ENCODE results near the gene RIMBP2.

RIMBP2 gene

GRCh38 chr12:130398100-130398848 is 317.8 kb downstream of the RIMBP2 start:
- no peak for DNase-seq

DNA sequence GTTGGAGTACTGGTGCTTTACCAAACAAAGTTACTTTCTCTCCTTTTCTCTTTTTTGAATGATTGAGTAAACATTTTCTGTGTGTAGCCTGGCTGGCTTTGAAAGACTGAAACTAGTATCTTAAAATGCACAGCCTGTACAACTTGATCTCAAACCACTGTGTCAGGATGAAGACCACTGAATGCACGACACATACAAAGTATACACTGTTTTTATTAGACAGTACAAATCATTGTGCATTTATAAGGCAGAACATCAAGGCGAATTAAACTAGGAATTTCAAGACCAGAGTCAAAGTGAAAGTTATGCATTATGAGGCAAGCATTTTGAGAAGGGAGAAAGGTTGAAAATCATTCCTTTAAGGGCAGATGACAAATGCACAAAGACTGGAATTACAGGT is 319.4 kb downstream of the RIMBP2 start:
- no peak for DNase-seq

DNA sequence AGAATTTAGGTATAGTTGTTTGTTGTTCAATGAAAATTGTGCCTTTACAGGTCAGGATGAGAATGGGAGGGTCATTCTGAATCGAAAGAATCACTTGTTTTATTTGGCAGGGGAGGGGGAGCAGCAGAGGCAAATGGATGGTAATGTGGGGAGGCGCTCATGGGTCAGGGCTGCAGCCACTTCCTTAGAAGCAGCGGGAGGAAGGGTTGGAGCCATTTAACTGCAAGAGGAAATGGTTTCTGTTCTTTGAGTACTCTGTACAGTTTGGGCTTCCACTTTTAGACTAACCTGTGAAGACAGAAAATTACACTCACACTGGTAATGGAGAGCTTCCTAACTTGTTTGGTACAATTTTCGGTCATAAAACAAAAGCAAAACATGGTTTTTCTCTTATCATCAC is 321.2 kb downstream of the RIMBP2 start:
- no peak for DNase-seq

DNA sequence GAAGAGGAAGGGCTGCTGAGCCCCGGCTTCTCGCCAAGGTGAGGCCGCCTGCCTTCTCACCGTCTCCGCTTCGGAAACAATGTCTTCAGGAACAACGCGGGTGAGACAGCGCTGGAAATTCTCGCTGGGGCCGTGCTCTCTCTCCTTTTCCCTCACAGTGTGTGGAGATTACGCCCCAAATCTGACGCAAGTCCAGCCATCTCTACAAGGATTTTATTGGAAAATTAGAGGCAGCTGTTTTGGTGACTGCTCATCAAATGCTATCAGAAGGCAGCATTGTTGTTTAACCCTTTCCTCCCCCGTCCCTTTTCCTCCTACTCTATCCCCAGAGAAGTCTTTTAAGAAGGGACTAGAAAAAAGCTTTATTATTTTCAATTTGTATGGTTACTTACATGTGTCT is 324.9 kb downstream of the RIMBP2 start:
- no peak for DNase-seq

- DNase-seq = no peak
Measured at GRCh38 chr12:130385193-130385592, 330.9 kb downstream of the RIMBP2 start.

- no peak for DNase-seq
Measured at GRCh38 chr12:130384234-130384633, 331.9 kb downstream of the RIMBP2 start.

DNA sequence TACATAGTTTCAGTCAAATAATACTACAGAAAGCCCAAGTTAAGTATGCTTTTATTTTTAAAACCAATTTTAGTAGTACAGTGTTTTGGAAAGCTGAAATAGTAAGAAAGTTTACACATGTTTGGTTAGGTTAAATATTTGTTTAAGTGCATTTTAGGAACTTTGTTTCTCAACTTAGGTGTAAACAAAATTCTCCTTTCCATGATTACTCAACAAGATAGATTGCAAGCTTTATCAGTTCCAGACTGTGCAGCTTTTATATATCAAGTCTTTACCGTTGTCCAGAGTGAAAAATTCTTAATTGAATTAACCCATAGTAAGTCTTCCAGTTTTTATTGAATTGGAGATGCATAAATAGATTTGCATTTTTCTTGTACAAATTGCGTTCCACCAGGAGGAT is 333.3 kb downstream of the RIMBP2 start:
- DNase-seq = no peak

DNA sequence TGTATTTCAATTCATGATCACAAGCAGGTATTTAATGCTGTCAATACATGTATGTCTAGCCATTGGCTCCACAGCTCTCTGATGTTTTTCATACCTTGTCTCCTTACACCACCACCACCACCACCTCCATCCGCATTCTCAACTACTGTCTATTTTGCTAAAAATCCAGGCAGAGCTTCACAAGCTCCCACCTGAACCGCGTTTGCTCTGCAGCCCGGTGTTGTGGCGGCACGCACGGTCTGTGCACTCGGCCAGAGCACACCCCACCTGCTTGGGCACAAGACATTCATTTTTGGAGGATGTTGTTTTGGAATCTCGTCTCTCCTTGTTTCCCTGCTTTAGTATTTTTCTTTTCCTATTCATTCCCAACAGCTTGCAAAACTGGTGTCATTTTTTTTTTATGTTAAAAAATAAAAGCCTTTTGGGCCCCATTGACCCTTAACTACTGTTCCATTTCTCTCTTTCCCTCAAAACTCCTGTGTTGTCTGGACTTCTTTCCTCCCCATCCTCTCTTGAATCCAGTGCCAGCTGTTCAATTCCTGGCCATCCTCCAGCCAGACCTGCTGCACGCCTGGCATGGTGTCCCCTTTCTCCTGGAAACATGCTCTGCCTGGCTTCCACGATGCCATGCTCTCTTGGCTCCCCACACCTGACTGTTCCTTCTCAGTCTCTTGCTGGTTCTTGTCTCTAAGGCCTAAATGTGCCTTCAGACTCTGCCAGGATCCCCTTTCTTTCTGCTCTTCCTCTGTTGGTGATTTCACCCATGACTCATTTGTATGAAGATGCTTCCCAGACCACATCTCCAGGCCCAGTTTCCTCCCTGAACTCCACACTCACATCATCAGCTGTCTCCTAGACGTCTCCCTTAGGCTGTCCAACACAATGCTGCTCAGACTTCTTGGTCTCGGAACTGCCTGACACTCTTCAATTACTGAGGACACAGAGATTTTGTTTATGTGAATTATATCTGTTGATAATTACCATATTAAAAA is 340.5 kb downstream of the RIMBP2 start:
- no peak for DNase-seq

DNA sequence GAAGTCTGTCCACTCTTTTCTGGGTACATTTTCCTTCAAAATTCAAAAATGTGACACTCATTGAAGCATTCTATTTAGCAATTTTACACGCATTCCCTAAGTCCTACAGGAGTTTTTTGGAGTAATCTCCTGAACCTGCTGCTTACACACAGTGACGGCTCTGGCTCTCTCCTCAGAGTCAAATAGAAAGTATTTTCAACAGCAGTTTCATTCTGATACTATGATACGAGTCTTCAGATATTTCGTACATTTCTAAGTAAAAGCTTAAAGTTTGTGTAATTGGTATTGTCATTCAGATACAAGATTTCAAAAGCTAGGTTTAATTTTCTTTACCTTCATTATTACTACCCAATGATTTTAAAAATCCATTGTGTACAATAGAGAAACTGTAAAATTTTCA is 342.0 kb downstream of the RIMBP2 start:
- no peak for DNase-seq

DNA sequence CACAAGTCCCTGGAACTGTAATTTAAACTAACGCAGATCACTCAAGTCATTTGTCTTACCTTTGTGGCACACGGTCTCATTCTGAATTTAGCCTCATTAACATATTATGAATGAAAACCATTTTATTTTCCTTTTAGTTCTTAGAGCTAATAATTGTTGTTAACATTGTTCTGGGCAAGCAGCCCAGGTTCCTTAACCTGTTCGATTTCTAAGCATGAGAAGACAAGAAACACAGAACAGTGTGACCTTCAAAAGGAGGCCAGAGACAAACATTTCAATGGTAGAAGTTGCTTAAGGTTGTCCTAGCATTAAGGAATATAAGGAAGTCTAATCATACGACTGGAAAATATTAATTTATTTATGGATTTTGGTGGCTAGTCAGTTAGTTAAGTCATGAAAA is 343.2 kb downstream of the RIMBP2 start:
- DNase-seq = no peak

DNA sequence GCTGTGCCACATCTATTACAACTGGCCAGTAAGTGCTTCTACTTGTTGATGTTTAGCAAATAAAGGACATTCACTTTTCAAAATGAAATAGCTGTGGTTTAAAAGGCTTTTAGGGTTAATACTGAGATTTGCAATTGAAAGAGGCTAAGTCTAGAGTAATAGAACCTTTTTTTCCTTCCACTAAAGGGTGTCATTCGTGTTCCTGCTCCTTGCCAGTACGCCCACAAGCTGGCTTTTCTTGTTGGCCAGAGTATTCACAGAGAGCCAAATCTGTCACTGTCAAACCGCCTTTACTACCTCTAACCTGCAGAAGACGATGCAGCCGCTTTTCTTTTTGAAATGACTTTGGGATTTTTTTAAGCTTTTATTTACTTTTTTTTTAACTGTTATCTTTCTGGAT is 344.8 kb downstream of the RIMBP2 start:
- DNase-seq = no peak

DNA sequence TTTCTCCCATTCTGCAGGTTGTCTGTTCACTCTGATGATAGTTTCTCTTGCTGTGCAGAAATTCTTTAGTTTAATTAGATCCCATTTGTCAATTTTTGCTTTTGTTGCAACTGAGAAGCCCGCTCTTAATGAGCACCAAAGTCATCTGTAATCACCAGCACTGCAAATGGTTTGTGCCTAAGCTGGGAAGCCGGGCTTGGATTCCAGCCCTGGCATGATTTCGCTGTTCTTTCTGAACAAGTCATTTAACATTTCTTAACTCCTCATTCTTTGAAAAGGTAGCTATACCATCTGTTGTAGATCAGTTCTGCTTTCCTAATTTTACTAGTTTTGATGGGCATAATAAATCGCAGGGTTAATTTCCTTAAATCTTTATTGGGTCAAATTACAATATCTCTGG is 346.3 kb downstream of the RIMBP2 start:
- no peak for DNase-seq

GRCh38 chr12:130367523-130367922 is 348.6 kb downstream of the RIMBP2 start:
- no peak for DNase-seq

DNA sequence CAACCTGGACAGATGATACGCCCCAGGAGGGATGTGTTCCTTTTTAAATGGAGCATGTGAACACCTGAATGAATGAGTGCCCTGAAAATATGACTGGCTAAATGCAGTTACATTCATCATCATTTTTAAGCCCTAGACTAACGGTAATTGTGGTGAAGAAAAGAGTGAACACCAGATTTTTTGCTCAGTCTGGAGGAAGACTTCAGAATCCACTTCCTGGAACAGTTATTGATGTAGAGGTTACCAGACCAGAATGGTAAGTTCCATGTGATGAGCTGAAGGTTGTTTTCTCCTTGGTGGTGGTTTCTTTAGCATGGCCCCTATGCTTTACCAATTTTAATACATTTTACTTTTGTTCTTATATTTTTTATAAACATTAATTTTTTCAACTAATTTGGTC is 349.1 kb downstream of the RIMBP2 start:
- DNase-seq = no peak

GRCh38 chr12:130366159-130366558 is 349.9 kb downstream of the RIMBP2 start:
- DNase-seq = no peak

GRCh38 chr12:130364578-130364977 is 351.5 kb downstream of the RIMBP2 start:
- no peak for DNase-seq

DNA sequence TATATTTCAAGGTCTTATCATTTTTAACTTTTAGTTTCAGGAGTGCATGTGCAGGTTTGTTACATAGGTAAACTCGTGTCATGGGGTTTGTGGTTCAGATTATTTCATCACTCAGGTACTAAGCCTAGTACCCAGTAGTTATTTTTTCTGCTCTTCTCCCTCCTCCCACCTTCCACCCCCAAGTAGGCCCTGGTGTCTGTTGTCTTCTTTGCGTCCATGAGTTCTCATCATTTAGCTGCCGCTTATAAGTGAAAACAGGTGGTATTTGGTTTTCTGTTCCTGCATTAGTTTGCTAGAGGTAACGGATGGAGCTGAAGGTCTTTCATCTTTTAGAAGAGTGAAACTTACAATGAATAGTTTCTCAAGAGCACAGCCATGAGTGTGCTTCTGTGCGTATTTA is 354.0 kb downstream of the RIMBP2 start:
- no peak for DNase-seq

DNA sequence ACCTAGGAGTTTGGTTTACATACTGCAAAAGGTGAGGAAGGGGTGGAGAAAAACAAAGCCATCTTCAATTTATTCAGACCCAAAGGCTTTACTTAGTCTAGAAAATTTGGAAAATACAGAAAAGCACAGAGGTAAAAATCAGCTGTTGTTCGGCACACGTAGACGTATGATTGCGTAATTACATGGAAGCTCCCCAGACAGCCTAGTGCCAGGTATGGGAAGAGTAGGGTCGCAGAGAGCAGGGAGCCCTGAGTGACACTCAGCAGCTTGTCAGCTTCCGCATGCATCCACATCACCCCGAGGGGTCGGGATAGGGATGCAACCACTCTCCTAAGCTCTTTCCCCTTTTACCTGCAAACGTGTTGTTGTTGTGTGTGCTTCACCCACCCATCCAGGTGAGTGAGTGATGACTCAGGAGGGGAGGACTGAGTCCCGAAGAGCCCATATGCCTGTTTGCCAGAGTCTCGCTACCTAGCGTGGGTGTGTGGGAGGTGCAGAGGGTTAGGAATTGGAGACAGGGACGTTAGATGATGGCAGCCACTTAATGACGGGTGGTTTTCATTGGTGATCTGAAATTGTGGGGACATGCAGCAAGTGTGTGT is 358.3 kb downstream of the RIMBP2 start:
- no peak for DNase-seq

DNA sequence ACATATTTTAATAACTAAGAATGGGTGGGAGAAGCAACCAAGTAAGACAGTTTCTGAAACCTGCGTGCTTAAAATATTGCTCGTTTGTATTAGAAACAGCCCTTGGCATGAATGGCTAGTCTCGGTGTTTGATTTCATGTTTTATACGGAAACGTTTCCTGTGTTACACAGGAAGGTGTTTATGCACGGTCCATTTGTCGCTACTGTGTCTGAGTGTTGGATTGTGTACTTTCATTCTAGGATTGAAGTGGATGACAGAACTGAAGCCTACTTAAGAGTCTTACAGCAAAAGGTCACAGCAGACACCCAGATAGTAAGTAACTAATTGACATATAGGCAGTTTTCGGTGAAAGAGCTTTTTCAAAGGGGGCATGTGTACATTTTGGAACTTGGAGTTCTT is 358.9 kb downstream of the RIMBP2 start:
- no peak for DNase-seq

DNA sequence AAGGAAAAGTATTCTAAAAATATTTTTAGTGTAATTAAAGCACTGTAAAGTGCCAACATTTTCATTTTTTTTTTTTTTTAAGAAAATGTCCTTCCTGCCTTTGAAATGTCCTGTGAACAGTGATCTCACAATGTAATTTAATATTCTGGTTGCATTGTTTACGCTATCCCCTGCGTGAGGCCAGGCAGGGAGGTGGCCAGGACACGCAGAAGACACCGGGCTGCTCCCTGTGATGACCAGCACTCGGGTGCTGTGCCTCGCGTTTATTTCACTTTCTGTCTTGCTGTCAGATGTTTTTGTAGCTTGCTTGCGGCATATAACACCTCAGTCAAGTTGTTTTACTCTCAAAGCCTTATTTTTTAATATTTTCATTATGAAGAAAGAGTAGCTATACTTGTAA is 359.9 kb downstream of the RIMBP2 start:
- DNase-seq = no peak

GRCh38 chr12:130354407-130354806 is 361.7 kb downstream of the RIMBP2 start:
- no peak for DNase-seq

DNA sequence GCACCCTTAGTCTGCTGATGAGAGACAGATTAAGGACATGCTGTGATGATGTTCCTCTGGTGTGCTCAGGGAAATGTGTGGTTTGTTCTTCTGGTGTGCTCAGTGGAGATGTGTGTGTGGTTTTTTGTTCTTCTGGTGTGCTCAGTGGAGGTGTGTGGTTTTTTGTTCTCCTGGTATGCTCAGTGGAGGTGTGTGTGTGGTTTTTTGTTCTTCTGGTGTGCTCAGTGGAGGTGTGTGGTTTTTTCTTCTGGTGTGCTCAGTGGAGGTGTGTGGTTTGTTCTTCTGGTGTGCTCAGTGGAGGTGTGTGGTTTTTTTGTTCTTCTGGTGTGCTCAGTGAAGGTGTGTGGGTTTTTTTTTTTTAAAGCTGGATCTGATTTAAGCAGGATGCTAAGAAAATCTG is 363.0 kb downstream of the RIMBP2 start:
- no peak for DNase-seq

- DNase-seq = no peak
Measured at GRCh38 chr12:130351326-130351725, 364.8 kb downstream of the RIMBP2 start.

- no peak for DNase-seq
Measured at GRCh38 chr12:130350715-130351114, 365.4 kb downstream of the RIMBP2 start.

All from activated effector memory CD4-positive, alpha-beta T cell treated with Interleukin-2 at 50 U/mL for 16 hours (primary cell).